Hepatocyte (in vitro differentiated cells): ENCODE results near the gene CNTNAP2. TPM values are rescaled to one million over a fixed set of nuclear protein-coding genes. Genes with fewer than 3 reads are reported as not detected.

Experiments
- DNase-seq: peaks from one replicate; pipeline ENCODE4 v3.0.0-alpha.2; 2016; ENCODE audit warnings: low spot score
- H2AFZ ChIP-seq: fragments of 200-600 bp; sonication (generic); 2 replicates; pipeline ENCODE4 v1.6.0; 2016; ENCODE audit warnings: antibody characterized with exemption, mild to moderate bottlenecking
- H3K27ac ChIP-seq: fragments of 200-600 bp; sonication (generic); 2 replicates; pipeline ENCODE4 v1.5.1; 2016; ENCODE audit warnings: mild to moderate bottlenecking
- H3K27me3 ChIP-seq: fragments of 200-600 bp; sonication (generic); 2 replicates; pipeline ENCODE4 v1.6.1; 2016
- H3K36me3 ChIP-seq: fragments of 200-600 bp; sonication (generic); replicated peaks from 2 replicates; pipeline ENCODE4 v1.5.1; 2016; ENCODE audit warnings: low read depth; ENCODE audit not compliant: insufficient read depth
- H3K4me1 ChIP-seq: fragments of 200-600 bp; sonication (generic); 2 replicates; pipeline ENCODE4 v1.5.1; 2016; ENCODE audit warnings: mild to moderate bottlenecking, moderate library complexity; ENCODE audit not compliant: insufficient read depth
- H3K4me2 ChIP-seq: fragments of 200-600 bp; sonication (generic); 2 replicates; pipeline ENCODE4 v1.6.0; 2016
- H3K4me3 ChIP-seq: fragments of 200-600 bp; sonication (generic); 2 replicates; pipeline ENCODE4 v1.5.1; 2016; ENCODE audit warnings: mild to moderate bottlenecking
- H3K79me2 ChIP-seq: fragments of 200-600 bp; sonication (generic); 2 replicates; pipeline ENCODE4 v1.6.0; 2017; ENCODE audit warnings: mild to moderate bottlenecking
- H3K9me2 ChIP-seq: fragments of 200-600 bp; sonication (generic); replicated peaks from 2 replicates; pipeline ENCODE4 v1.6.0; 2017; ENCODE audit warnings: mild to moderate bottlenecking; ENCODE audit not compliant: insufficient read depth
- H3K9me3 ChIP-seq: fragments of 200-600 bp; sonication (generic); 2 replicates; pipeline ENCODE4 v1.5.1; 2016; ENCODE audit warnings: low read depth, mild to moderate bottlenecking
- H4K20me1 ChIP-seq: fragments of 200-600 bp; sonication (generic); 2 replicates; pipeline ENCODE4 v1.6.0; 2016; ENCODE audit warnings: mild to moderate bottlenecking; ENCODE audit not compliant: insufficient read depth, poor library complexity, severe bottlenecking
- EZH2 ChIP-seq: fragments of 200-600 bp; sonication (generic); IDR thresholded peaks from 2 replicates; pipeline ENCODE4 v1.6.1; 2016; ENCODE audit warnings: antibody characterized with exemption, mild to moderate bottlenecking, borderline replicate concordance
- EZH2phosphoT487 ChIP-seq: fragments of 200-600 bp; sonication (generic); IDR thresholded peaks from one replicate; pipeline ENCODE4 v1.6.1; 2018; ENCODE audit warnings: antibody characterized with exemption, mild to moderate bottlenecking, low read depth, moderate library complexity; ENCODE audit not compliant: unreplicated experiment, severe bottlenecking
- WGBS: methylation state at CpG from one replicate; pipeline ENCODE4 v1.1.6; 2016; ENCODE audit warnings: low lambda C conversion rate; ENCODE audit errors: missing lambda C conversion rate; 5-methylcytosine and 5-hydroxymethylcytosine counted together
- polyA plus RNA-seq: library from polyadenylated mRNA; unstranded; fragments of >200 nt; fragmentation: Nextera tagmentation; extraction: Ambion mirVana; gene quantifications from 2 replicates; pipeline ENCODE4 v1.2.1, GENCODE V29; 2016
- total RNA-seq: library from RNA; depleted of rRNA; stranded (reverse); fragments of >200 nt; gene quantifications from 2 replicates; pipeline ENCODE4 v1.2.3, GENCODE V29; 2014
- TF ChIP-seq, protein P1 (sequence below): fragments of 200-600 bp; sonication (generic); IDR thresholded peaks from 2 replicates; pipeline ENCODE4 v1.5.1; 2016; ENCODE audit warnings: antibody characterized with exemption, mild to moderate bottlenecking; ENCODE audit not compliant: poor library complexity

CNTNAP2 gene
- total and polyA plus RNA-seq, 2 experiments from 2014 or later: 7.5 to 14.7 TPM

DNA sequence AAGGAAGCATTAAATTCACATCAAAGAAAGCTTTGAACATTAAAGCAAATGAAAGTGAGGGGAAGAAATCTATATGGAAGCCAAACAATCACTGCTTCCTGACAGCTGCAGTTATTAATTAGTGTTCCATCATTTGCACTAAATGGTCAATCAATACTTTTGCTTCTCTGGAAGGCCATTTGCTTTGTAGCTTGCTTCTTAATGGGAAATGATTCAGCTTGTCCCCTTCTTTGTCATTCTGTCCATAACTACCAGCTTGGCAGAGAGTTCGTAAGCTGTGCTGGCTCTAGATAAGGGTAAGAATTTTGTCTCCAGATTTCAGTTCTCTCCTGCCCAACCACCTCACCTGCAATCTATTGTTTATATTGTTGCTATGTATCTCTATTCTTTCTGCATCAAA is 596.6 kb downstream of the CNTNAP2 start:
- WGBS: 77% methylated on average over 1 of the region's 1 CpG
- no peak for DNase-seq
- H3K36me3 ChIP-seq: no peaks in the 10 kb centered on the region
- H3K9me2 ChIP-seq: no peaks in the 10 kb centered on the region
- TF ChIP-seq EZH2 (no peak), EZH2phosphoT487 (no peak)
- TF ChIP-seq, protein P1, sequence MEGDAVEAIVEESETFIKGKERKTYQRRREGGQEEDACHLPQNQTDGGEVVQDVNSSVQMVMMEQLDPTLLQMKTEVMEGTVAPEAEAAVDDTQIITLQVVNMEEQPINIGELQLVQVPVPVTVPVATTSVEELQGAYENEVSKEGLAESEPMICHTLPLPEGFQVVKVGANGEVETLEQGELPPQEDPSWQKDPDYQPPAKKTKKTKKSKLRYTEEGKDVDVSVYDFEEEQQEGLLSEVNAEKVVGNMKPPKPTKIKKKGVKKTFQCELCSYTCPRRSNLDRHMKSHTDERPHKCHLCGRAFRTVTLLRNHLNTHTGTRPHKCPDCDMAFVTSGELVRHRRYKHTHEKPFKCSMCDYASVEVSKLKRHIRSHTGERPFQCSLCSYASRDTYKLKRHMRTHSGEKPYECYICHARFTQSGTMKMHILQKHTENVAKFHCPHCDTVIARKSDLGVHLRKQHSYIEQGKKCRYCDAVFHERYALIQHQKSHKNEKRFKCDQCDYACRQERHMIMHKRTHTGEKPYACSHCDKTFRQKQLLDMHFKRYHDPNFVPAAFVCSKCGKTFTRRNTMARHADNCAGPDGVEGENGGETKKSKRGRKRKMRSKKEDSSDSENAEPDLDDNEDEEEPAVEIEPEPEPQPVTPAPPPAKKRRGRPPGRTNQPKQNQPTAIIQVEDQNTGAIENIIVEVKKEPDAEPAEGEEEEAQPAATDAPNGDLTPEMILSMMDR: no peak
- no peak overlapping the region for H3K27ac ChIP-seq
- no peaks in the 10 kb centered on the region for H3K79me2 ChIP-seq
- H3K4me2 ChIP-seq: no peak overlapping the region
- H3K27me3 ChIP-seq: no peaks in the 10 kb centered on the region
- no peak overlapping the region for H3K4me3 ChIP-seq
- no peaks in the 10 kb centered on the region for H4K20me1 ChIP-seq
- no peak overlapping the region for H2AFZ ChIP-seq
- no peaks in the 10 kb centered on the region for H3K4me1 ChIP-seq
- no peaks in the 10 kb centered on the region for H3K9me3 ChIP-seq

DNA sequence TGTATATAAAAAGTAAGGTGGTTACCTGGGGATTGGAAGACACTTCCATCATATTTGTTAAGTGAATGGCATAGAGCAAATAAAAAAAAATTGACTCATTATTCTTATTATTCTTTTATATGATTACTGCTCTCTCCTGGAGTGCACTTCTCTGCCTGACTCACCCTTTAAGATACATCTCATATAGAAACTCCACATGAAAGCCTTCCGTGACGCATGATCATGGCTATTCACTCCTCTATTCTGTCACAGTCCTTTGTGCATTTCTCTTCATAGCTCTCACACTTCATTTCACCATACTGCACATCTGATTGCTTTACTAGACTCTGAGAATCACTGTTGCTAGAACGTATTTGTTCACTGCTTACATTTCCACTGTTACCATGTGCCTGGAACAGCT is 597.3 kb downstream of the CNTNAP2 start:
- WGBS: 95% methylated on average over 3 of the region's 3 CpGs
- TF ChIP-seq EZH2 (no peak), EZH2phosphoT487 (no peak)
- TF ChIP-seq, protein P1: no peak

DNA sequence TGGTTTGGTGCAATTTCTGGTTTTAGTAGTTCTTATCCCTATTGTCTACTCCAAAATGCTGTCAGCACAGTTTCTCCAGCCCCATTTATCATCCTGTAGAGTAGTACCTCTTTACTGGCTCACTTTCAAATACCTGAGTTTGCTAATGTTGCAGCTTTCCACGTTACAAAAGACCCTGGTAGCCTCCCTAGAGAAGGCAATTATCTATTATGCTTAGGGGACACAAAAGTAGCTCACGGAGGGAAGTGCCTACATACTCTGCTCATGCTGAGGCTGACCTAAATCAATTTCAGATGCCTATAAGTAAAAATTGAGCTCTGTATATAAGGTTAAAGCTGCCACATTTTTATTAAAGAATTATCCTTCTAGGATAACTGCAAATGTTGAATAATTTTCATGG is 603.6 kb downstream of the CNTNAP2 start:
- WGBS: 28% methylated on average over 2 of the region's 2 CpGs
- H3K79me2 ChIP-seq: no peaks in the 10 kb centered on the region
- H3K4me1 ChIP-seq: no peaks in the 10 kb centered on the region
- no peak overlapping the region for H3K27ac ChIP-seq
- H3K9me2 ChIP-seq: no peaks in the 10 kb centered on the region
- no peak for TF ChIP-seq EZH2phosphoT487
- no peak for TF ChIP-seq EZH2
- TF ChIP-seq, protein P1: no peak
- H4K20me1 ChIP-seq: no peaks in the 10 kb centered on the region
- no peak overlapping the region for H2AFZ ChIP-seq
- H3K9me3 ChIP-seq: no peaks in the 10 kb centered on the region
- H3K4me2 ChIP-seq: no peak overlapping the region
- DNase-seq: no peak
- no peaks in the 10 kb centered on the region for H3K36me3 ChIP-seq
- H3K27me3 ChIP-seq: no peaks in the 10 kb centered on the region
- no peak overlapping the region for H3K4me3 ChIP-seq

More for the DNA sequence above, 597.3 kb downstream of the CNTNAP2 start:
- Histone ChIP-seq H3K9me2 (no peaks in the 10 kb centered on the region), H3K4me1 (no peaks in the 10 kb centered on the region), H3K9me3 (no peaks in the 10 kb centered on the region), H3K4me3 (no peak overlapping the region), H3K79me2 (no peaks in the 10 kb centered on the region), H4K20me1 (no peaks in the 10 kb centered on the region), H2AFZ (no peak overlapping the region), H3K27ac (no peak overlapping the region), H3K4me2 (no peak overlapping the region), H3K27me3 (no peaks in the 10 kb centered on the region), H3K36me3 (no peaks in the 10 kb centered on the region)
- no peak for DNase-seq

DNA sequence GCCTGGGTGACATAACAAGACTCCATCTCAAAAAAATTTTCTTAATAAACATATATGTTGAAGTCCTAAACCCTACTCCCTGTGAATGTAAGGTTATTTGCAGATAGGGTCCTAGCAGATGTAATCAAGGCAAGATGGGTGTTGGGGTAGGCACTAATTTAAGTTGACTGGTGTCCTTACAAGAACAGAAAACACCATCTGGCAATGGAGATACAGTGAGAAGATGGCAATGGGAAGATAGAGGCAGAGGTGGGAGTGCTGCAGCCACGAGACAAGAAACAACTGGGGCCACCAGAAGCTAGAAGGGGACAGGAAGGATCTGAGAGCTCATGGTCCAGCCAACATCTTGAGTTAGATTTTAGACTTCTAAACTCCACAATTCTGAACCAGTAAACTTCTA is 606.4 kb downstream of the CNTNAP2 start:
- no peaks in the 10 kb centered on the region for H3K4me1 ChIP-seq
- no peaks in the 10 kb centered on the region for H3K9me2 ChIP-seq
- no peaks in the 10 kb centered on the region for H3K9me3 ChIP-seq
- no peak overlapping the region for H2AFZ ChIP-seq
- no peak overlapping the region for H3K4me2 ChIP-seq
- H3K79me2 ChIP-seq: no peaks in the 10 kb centered on the region
- DNase-seq: no peak
- no peak overlapping the region for H3K27ac ChIP-seq
- H3K4me3 ChIP-seq: no peak overlapping the region
- H3K27me3 ChIP-seq: no peaks in the 10 kb centered on the region
- H3K36me3 ChIP-seq: no peaks in the 10 kb centered on the region
- 82% methylated on average over 1 of the region's 1 CpG for WGBS
- TF ChIP-seq, protein P1: no peak
- TF ChIP-seq EZH2phosphoT487: no peak
- no peak for TF ChIP-seq EZH2
- no peaks in the 10 kb centered on the region for H4K20me1 ChIP-seq
